H7 (cell line): ENCODE data around the gene STX4. TPM values are rescaled to one million over a fixed set of nuclear protein-coding genes. Genes with fewer than 3 reads are reported as not detected.

ENCODE experiments used
- DNase-seq: peaks from one replicate; pipeline ENCODE4 v3.0.0; 2012
- H3K27me3 ChIP-seq: 2 replicates; pipeline ENCODE4 v1.6.0; 2011; ENCODE audit warnings: mild to moderate bottlenecking, low read length; ENCODE audit not compliant: control insufficient read depth, insufficient read depth
- H3K36me3 ChIP-seq: replicated peaks from 2 replicates; pipeline ENCODE4 v1.5.1; 2011; ENCODE audit warnings: low read length; ENCODE audit not compliant: control insufficient read depth, insufficient read depth
- H3K4me3 ChIP-seq: 2 replicates; pipeline ENCODE4 v1.5.1; 2011; ENCODE audit warnings: low read depth, mild to moderate bottlenecking, control low read depth, low read length, moderate library complexity; ENCODE audit not compliant: insufficient read depth
- total RNA-seq: library from RNA; depleted of rRNA; stranded (reverse); fragments of >200 nt; shearing (Covaris generic); gene quantifications from 2 replicates; pipeline ENCODE4 v1.2.3, GENCODE V29; 2014

STX4 gene
- total RNA-seq, 1 experiment from 2014 or later: 14.2 TPM

- Histone ChIP-seq H3K27me3 (no peaks in the 10 kb centered on the region), H3K4me3 (no peak overlapping the region), H3K36me3 (no peaks in the 10 kb centered on the region; the same call in none of the 2 replicates)
- DNase-seq: peak; percentile 44
These were observed 28.6 kb downstream of the STX4 start for GRCh38 chr16:31061813-31062440.

DNA sequence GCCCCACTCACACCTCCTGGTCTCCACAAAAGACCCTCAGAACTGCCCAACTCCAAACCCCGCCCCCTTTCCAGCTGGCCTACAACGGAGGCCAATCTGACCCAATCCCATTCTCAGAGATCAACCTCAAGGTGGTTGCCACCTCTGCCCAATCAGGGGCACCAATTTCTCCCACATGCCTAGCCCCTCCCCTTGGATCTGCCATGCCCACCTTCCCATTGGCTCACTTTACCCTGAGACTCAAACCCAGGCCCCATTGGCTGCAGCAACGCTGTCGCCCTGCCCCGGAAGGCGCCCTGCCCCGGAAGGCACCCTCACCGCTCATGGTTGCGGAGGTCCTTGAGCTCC is 30.1 kb downstream of the STX4 start:
- Histone ChIP-seq H3K36me3 (no peaks in the 10 kb centered on the region; the same call in none of the 2 replicates), H3K4me3 (no peak overlapping the region), H3K27me3 (no peaks in the 10 kb centered on the region)
- DNase-seq: peak; percentile 78

- Histone ChIP-seq H3K27me3 (no peaks in the 10 kb centered on the region), H3K36me3 (no peaks in the 10 kb centered on the region; the same call in none of the 2 replicates), H3K4me3 (no peak overlapping the region)
- peak; percentile 38 for DNase-seq
These were observed 30.7 kb downstream of the STX4 start for GRCh38 chr16:31063843-31064611.

- Histone ChIP-seq H3K27me3 (no peaks in the 10 kb centered on the region), H3K4me3 (no peak overlapping the region), H3K36me3 (no peaks in the 10 kb centered on the region; the same call in none of the 2 replicates)
- DNase-seq: peak; percentile 32
These were observed 31.6 kb downstream of the STX4 start for GRCh38 chr16:31064882-31065461.

- DNase-seq: no peak
- Histone ChIP-seq H3K27me3 (no peaks in the 10 kb centered on the region), H3K36me3 (no peaks in the 10 kb centered on the region; the same call in 1 of the 2 replicates), H3K4me3 (no peak overlapping the region)
These were observed 34.0 kb downstream of the STX4 start for GRCh38 chr16:31067342-31067741.

DNA sequence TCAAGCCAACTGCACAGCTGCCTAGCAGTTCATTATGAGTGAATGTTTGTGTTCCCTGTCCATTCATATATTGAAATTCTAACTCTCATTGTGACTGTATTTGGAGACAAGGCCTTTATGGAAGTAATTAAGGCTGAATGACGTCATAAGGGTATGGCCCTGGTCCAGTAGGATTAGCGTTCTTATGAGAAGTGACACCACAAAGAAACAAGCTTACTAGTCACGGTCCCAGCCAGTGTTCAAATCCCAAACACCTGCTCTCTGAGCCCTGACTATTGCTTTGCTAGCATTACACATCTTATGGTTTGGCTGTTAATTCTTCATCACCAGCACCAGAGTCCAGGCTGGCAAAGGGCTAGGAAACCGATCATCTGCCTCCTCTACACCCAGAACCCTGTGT is 38.5 kb downstream of the STX4 start:
- Histone ChIP-seq H3K4me3 (no peak overlapping the region), H3K36me3 (peaks cover 3% of the 10 kb centered on the region), H3K27me3 (no peaks in the 10 kb centered on the region)
- DNase-seq: no peak

DNA sequence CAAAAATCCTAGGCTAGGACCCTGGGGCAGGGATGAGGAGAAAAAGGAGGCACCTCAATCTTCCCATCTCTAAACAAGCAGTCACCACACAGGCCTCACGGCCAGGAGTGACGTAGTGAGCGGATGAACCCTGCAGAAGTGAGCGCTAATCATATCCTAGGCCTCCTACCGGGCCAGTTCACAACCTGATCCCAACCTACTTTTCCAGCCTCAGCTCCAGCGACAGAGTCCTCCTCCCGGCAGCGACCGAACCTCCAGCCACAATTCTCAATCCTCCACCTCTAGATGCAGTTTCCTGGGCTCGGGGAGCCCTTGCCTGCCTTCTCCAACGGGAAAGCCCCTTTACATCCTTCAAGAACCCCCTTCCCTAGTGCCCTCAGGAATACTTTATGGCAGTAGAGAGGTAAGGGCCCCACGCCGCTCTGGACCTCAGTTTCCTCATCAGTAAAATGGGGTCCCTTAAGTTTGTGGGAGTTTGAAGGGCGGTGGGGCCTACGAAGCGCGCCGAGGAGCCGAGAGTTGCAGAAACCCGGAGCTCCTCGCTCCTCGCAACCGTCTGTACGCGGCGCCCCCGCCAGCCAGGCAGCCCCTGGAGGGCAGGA is 39.3 kb downstream of the STX4 start:
- no peaks in the 10 kb centered on the region for H3K27me3 ChIP-seq
- H3K36me3 ChIP-seq: peaks cover 10% of the 10 kb centered on the region
- DNase-seq: no peak
- peak overlapping the region; percentile 69 for H3K4me3 ChIP-seq

- peak; percentile 97 for DNase-seq
- H3K36me3 ChIP-seq: peaks cover 15% of the 10 kb centered on the region
- no peaks in the 10 kb centered on the region for H3K27me3 ChIP-seq
- peak overlapping the region; percentile 69 for H3K4me3 ChIP-seq
These were observed 40.0 kb downstream of the STX4 start for GRCh38 chr16:31073142-31073969.

DNA sequence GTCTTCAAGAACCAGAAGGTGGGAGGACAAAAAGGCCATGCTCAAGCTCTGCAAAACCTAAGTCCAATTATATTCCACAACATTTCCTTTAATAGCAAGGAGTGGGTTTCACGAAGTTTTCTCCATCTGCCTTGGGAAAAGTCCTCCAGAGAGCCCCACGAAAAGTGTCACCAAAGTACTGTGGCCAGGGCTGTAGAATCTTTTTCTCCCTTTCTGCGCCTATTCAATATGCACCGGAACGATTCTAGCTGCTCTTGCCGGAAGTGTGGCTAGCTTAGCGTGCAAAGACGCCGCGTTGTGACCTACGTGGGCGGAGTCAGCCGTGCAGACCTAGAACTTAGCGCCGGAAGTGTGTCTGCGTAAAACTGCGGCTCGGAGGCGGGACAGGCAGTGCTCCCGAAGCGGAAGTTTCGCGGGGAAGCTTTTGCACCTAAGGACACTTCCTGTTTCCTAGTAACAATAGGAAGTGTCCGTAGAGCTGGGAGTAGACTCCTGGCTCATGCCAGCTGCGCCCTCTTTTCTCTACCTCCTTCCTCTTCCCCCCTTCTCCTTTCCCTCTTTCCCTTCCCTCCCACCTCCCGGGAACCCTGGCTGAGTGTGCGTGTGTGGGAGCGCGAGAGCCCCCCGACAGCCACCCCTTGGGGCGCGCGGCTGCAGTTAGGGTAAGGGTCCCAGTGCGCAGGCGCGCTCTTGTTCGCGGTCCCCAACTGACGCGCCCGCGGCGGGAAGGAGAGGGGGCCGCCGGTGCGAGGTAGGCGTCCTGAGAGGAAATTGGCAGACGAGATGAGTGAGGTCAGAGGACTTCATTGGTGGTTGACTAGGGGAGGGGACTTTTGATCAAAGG is 40.8 kb downstream of the STX4 start, which contains the start of the genes ZNF646 and ZNF668:
TSS of gene ZNF646 (plus strand) at position 453 of the 844 bp plus-strand sequence. CDS start 1,903 bp downstream, outside the sequence.
TSS of gene ZNF668 (minus strand) at position 271 of the 844 bp plus-strand sequence. CDS start 9,781 bp downstream, outside the sequence.
- H3K27me3 ChIP-seq: no peaks in the 10 kb centered on the region
- H3K36me3 ChIP-seq: peaks cover 20% of the 10 kb centered on the region
- peak; percentile 98 for DNase-seq
- peak within 1 kb of the TSS; percentile 69 for H3K4me3 ChIP-seq

- H3K27me3 ChIP-seq: no peaks in the 10 kb centered on the region
- peaks cover 25% of the 10 kb centered on the region for H3K36me3 ChIP-seq
- peak overlapping the region; percentile 69 for H3K4me3 ChIP-seq
- no peak for DNase-seq
These were observed 41.4 kb downstream of the STX4 start for GRCh38 chr16:31074814-31075183.

GRCh38 chr16:31076319-31076718 is 43.0 kb downstream of the STX4 start:
- no peak overlapping the region for H3K4me3 ChIP-seq
- H3K36me3 ChIP-seq: peaks cover 34% of the 10 kb centered on the region
- no peaks in the 10 kb centered on the region for H3K27me3 ChIP-seq
- peak; percentile 52 for DNase-seq

DNA sequence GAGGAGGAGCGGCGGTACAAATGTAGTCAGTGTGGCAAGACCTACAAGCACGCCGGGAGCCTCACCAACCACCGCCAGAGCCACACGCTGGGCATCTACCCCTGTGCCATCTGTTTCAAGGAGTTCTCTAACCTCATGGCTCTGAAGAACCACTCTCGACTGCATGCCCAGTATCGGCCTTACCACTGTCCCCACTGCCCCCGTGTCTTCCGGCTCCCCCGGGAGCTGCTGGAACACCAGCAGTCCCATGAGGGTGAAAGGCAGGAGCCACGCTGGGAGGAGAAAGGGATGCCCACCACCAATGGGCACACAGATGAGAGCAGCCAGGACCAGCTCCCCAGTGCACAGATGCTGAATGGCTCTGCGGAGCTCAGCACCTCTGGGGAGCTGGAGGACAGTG is 43.7 kb downstream of the STX4 start:
- Histone ChIP-seq H3K36me3 (peaks cover 34% of the 10 kb centered on the region), H3K27me3 (no peaks in the 10 kb centered on the region), H3K4me3 (no peak overlapping the region)
- DNase-seq: no peak
